ENCODE measurements around the gene MATK. TPM values are rescaled to one million over a fixed set of nuclear protein-coding genes. Genes with fewer than 3 reads are reported as not detected.

The MATK gene
- total RNA-seq, 1 experiment from 2014 or later: 28.3 TPM

- no peak for TF ChIP-seq ZMAT4 (CRISPR knock-in tag; IDR thresholded peaks at IDR 0.05)
- TF ChIP-seq SMAD4 (CRISPR knock-in tag; IDR thresholded peaks at IDR 0.05): no peak
- TF ChIP-seq ESRRA (CRISPR knock-in tag; IDR thresholded peaks at IDR 0.05; ENCODE audit: borderline replicate concordance): 0 out of 2 replicates have a peak, but pooled peaks have one; percentile 38
- no peak for TF ChIP-seq MYBL2 (CRISPR knock-in tag; IDR thresholded peaks at IDR 0.05)
- TF ChIP-seq CREB1 (CRISPR knock-in tag; IDR thresholded peaks at IDR 0.05): peak; percentile 43; the same call in 1 of the 2 replicates
- no peak for TF ChIP-seq ZNF512 (CRISPR knock-in tag; IDR thresholded peaks at IDR 0.05; ENCODE audit: borderline replicate concordance)
- TF ChIP-seq ZNF396 (CRISPR knock-in tag; IDR thresholded peaks at IDR 0.05; ENCODE audit: borderline replicate concordance): no peak
- no peak for TF ChIP-seq E2F4 (CRISPR knock-in tag; IDR thresholded peaks at IDR 0.05; ENCODE audit: borderline replicate concordance, low read depth)
- TF ChIP-seq CDX4 (CRISPR knock-in tag; IDR thresholded peaks at IDR 0.05; ENCODE audit: borderline replicate concordance): no peak
- TF ChIP-seq NFE2L1 (CRISPR knock-in tag; IDR thresholded peaks at IDR 0.05): no peak
- no peak for TF ChIP-seq HMGXB4 (CRISPR knock-in tag; IDR thresholded peaks at IDR 0.05)
- TF ChIP-seq SP1 (CRISPR knock-in tag; conservative IDR thresholded peaks at IDR 0.05): no peak
- no peak for TF ChIP-seq EMX1 (CRISPR knock-in tag; IDR thresholded peaks at IDR 0.05)
- 0 out of 2 replicates have a peak, but pooled peaks have one; percentile 22 for TF ChIP-seq ARID4B (CRISPR knock-in tag; IDR thresholded peaks at IDR 0.05; ENCODE audit: borderline replicate concordance)
- TF ChIP-seq NR3C1 (CRISPR knock-in tag; conservative IDR thresholded peaks at IDR 0.05; ENCODE audit: low read depth): no peak
- TF ChIP-seq CREM (CRISPR knock-in tag; IDR thresholded peaks at IDR 0.05): no peak; the same call in 1 of the 2 replicates
- TF ChIP-seq MAX (CRISPR knock-in tag; IDR thresholded peaks at IDR 0.05): peak; percentile 96
- TF ChIP-seq ZNF138 (CRISPR knock-in tag; conservative IDR thresholded peaks at IDR 0.05): no peak
- peak; percentile 100 for TF ChIP-seq CTCF (IDR thresholded peaks at IDR 0.05)
- TF ChIP-seq SMAD3 (CRISPR knock-in tag; IDR thresholded peaks at IDR 0.05; ENCODE audit: borderline replicate concordance): no peak
- no peak for TF ChIP-seq ZBTB21 (CRISPR knock-in tag; IDR thresholded peaks at IDR 0.05; ENCODE audit: borderline replicate concordance)
- TF ChIP-seq IRF1 (CRISPR knock-in tag; IDR thresholded peaks at IDR 0.05): 0 out of 2 replicates have a peak, but pooled peaks have one; percentile 24
- TF ChIP-seq ZNF263 (CRISPR knock-in tag; IDR thresholded peaks at IDR 0.05; ENCODE audit: low read depth): no peak
- no peak for TF ChIP-seq ATF1 (CRISPR knock-in tag; IDR thresholded peaks at IDR 0.05)
- no peak for TF ChIP-seq NR1H2 (CRISPR knock-in tag; IDR thresholded peaks at IDR 0.05)
- no peak for TF ChIP-seq SOX15 (CRISPR knock-in tag; IDR thresholded peaks at IDR 0.05)
Measured at GRCh38 chr19:3821857-3822364, 35.7 kb upstream of the MATK start (continued).
